GM18951 (cell line): ENCODE results near the gene UBE2E2.

ENCODE experiments used
- POLR2A ChIP-seq: IDR thresholded peaks from 4 replicates; pipeline ENCODE4 v1.6.1; 2011; ENCODE audit warnings: mild to moderate bottlenecking; ENCODE audit not compliant: insufficient read length, insufficient read depth; ENCODE audit errors: extremely low read depth
- in situ Hi-C: fragments of 300-500 bp; cut with MboI; formaldehyde crosslinking; loops from one replicate; pipeline ENCODE4 v1.12.0; 2022; ENCODE audit warnings: low sequenced_read_pairs, mixed read lengths, inconsistent platforms; ENCODE audit not compliant: unreplicated experiment

UBE2E2 gene

GRCh38 chr3:23390989-23391553, 187.9 kb downstream of the UBE2E2 start:
- in situ Hi-C loops, result no loop called here
- TF ChIP-seq POLR2A, result no peak

GRCh38 chr3:23395115-23395514, 192.0 kb downstream of the UBE2E2 start:
- TF ChIP-seq POLR2A, result no peak
- in situ Hi-C loops, result no loop called here

GRCh38 chr3:23396746-23397145, 193.6 kb downstream of the UBE2E2 start:
- in situ Hi-C loops, result no loop called here
- no peak for TF ChIP-seq POLR2A

GRCh38 chr3:23399221-23399620, 196.1 kb downstream of the UBE2E2 start:
- no peak for TF ChIP-seq POLR2A

GRCh38 chr3:23402728-23403492, 199.8 kb downstream of the UBE2E2 start:
- in situ Hi-C loops, result no loop called here
- TF ChIP-seq POLR2A, result no peak

More at GRCh38 chr3:23399221-23399620, 196.1 kb downstream of the UBE2E2 start:
- in situ Hi-C loops, result no loop called here

GRCh38 chr3:23404246-23404645, 201.1 kb downstream of the UBE2E2 start:
- in situ Hi-C loops, result no loop called here

GRCh38 chr3:23405081-23405480, 202.0 kb downstream of the UBE2E2 start:
- no peak for TF ChIP-seq POLR2A
- in situ Hi-C loops, result no loop called here

More at GRCh38 chr3:23404246-23404645, 201.1 kb downstream of the UBE2E2 start:
- no peak for TF ChIP-seq POLR2A

GRCh38 chr3:23406601-23407000, 203.5 kb downstream of the UBE2E2 start:
- TF ChIP-seq POLR2A, result no peak
- in situ Hi-C loops, result no loop called here

- in situ Hi-C loops, result no loop called here
Measured at GRCh38 chr3:23418026-23418425, 214.9 kb downstream of the UBE2E2 start.

GRCh38 chr3:23421811-23422516, 218.8 kb downstream of the UBE2E2 start:
- in situ Hi-C loops, result no loop called here
- TF ChIP-seq POLR2A, result no peak

More at GRCh38 chr3:23418026-23418425, 214.9 kb downstream of the UBE2E2 start:
- TF ChIP-seq POLR2A, result no peak

- no peak for TF ChIP-seq POLR2A
- in situ Hi-C loops, result no loop called here
Measured at GRCh38 chr3:23422517-23422851, 219.4 kb downstream of the UBE2E2 start.

- no peak for TF ChIP-seq POLR2A
- in situ Hi-C loops, result no loop called here
Measured at GRCh38 chr3:23425410-23425809, 222.3 kb downstream of the UBE2E2 start.

- in situ Hi-C loops, result no loop called here
- no peak for TF ChIP-seq POLR2A
Measured at GRCh38 chr3:23430781-23431398, 227.8 kb downstream of the UBE2E2 start.
